NCI-H1930 (cell line): ENCODE measurements around the gene C1orf87.
A peak's percentile ranks its signal among the peaks of the same experiment; 100 is the strongest.
"Not testable (repeated sequence)": the region's sequence is repeated elsewhere in the genome, so short reads cannot be mapped to it uniquely, and the experiment has no call there.

ENCODE experiments used
- DNase-seq, 2 experiments: peaks; one replicate each; lab custom pipeline; 2025; lab: John Stamatoyannopoulos, UW

Gene C1orf87

GRCh38 chr1:59992040-59992820, 81.3 kb downstream of the C1orf87 start:
- DNase-seq: no peak

DNA sequence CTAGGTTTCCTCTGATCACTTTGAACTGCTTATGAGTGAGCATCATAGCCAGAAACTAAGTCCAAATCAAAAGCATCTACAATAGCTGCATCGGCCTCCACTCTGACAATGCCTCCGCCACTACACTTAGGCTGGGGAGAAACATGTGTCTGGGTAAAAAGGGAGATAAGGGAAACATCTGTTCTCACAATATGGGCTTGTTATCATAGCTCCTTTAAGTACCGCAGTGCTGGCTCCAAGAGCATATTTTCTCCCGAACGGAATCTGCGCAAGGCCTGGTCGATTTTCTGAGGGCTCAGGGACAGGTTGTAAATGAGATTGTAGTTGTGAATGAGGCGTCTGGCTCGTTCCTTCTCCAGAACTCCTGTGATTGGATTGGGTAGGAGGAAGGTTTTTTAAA, 83.1 kb downstream of the C1orf87 start:
- DNase-seq: no peak

GRCh38 chr1:59986516-59987310, 86.9 kb downstream of the C1orf87 start:
- DNase-seq: no peak

- no peak for DNase-seq
These were observed 87.6 kb downstream of the C1orf87 start for GRCh38 chr1:59985911-59986515.

GRCh38 chr1:59979666-59980065, 93.9 kb downstream of the C1orf87 start:
- DNase-seq: no peak

DNA sequence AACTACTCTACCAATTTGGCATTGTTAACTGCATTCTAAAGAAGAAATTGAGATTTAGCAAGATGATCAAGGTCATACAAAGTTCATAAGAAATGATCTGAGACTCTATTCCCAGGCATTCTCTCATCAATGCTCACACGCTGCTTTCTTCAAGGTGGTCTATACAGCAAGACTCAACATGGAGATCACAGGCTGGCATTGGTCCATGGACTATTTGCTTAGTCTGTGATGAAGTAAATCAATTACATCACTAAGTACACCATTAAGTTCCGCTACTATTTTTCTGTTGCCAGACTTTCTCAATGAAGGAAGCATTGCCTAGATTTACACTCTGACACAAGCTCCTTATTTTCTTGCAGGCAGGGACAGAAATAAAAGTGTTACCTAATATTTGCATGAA, 95.1 kb downstream of the C1orf87 start:
- DNase-seq: no peak

DNA sequence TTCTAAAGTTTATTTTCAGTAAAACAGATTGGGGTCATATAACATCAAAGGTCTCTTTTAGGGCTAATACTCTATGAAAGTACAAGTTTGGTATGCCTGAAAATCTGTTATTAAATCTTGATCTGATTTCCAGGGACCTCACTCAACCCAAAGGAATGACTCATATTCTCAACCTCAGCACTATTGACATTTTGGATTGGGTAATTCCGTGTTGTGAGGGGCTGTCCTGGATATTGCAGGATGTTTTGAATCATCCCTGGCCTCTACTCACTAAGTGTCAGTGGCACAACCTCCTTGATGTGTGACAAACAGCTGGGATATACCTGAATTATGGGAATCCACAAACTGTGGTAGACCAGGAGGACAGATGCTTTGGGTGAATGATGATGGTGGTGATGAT, 95.5 kb downstream of the C1orf87 start:
- DNase-seq: no peak

DNA sequence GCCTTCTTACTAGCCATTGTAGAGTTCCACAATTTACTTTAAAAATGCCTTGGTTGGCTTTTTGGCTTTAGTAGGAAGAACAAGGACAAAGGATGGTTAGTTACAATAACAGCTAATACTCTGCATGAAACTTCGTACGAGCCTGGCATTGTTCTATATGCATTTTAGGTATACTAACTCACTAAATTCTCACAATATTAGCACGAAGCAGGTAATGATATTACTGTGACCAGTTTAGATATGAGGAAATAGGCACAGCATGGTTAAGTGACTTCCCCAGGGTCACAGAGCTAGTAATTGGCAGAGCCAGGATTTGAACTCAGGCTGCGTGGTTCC, 96.5 kb downstream of the C1orf87 start:
- DNase-seq: no peak

DNA sequence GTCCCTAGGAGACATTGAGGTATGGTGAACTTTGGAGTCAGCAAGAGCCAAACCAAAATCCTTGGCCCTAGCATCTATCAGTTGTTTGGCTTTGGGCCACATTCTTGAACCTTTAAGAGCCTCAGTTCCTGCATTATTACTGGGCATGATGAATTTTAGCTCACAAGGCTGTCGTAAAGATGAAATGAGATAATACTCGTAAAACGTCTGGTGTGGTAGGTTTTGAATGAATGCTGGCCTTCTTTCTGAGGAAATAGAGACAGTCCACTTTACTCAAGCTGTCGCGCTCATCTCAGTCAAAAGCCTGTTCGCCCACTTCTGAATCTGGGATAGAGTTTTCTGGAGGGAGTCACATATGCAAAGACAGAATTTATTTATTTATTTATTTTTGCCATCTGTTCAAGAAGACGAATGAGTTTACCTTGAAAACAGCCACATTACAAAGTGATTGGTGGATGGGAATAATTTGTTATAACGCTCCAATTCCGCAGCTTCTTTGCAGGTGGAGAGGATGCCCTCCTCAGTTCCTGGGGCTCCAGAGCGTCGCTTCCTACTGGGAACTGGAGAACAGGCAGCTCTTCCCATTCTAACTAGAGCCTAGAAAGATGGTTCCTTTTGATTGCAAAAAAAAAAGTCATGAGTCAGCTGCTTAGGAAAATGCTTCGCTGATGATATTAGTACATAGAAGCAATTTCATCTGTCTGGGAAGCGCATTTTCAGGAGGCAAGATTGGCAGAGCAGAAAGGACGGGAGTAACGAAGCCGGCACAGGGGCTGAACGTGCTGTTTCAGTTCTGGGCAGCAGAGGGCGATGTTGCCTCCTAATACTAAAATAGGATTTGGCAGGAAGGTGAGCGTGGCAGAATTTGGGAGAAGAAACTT, 97.1 kb downstream of the C1orf87 start:
- DNase-seq: peak in 1 of 2 experiments; percentile 19

DNA sequence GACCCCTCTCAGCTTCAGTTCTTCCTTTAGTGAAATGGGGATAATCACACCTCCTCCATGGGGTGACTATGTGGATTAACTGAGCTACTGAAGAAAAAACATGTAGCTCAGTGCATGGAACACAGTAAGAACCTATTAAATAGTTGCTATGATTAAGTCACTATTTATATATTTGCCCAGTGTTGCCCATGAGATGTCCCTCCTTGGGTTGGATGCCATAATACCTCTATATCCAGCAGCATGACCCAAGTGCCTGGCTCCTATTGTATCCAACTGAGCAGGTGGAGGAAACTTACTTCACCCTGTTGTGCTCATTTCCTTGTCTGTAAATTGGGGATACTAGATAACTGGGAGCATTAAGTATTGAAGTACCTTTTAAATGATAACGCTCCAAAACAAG, 99.9 kb downstream of the C1orf87 start:
- DNase-seq: no peak

DNA sequence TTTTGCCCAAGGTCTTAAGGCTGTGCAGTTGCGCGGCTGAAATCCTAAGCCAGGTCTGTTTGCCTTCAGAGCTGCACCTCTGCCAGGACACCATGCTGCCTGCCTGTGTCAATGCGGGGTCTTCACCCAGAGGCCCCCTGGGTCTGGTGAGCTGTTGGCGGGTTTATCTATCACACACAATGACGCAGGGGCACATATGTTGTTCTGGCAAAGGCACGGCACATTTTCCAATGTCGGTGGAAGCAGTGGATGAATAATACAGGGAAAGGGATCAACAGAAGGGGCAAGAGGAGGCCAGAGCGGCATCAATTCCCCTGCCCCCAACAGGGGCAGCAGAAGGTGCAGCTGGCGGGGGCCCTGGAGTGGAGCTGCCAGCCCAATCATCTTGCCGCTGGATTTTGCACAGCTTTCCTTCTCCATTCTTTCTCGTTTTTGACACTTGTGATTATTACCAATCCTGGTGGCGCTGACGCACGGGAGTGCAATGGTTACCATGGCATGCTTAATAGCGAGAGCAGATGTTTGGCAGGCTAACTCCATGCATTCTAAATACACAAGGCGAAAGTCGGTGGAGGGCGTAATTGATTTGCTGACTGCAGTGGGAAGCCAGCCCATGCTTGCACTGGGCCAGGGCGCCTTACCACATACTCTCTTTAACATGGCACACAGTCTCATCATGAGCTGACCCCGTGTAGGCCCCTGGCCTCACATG, 101.2 kb downstream of the C1orf87 start:
- no peak for DNase-seq

DNA sequence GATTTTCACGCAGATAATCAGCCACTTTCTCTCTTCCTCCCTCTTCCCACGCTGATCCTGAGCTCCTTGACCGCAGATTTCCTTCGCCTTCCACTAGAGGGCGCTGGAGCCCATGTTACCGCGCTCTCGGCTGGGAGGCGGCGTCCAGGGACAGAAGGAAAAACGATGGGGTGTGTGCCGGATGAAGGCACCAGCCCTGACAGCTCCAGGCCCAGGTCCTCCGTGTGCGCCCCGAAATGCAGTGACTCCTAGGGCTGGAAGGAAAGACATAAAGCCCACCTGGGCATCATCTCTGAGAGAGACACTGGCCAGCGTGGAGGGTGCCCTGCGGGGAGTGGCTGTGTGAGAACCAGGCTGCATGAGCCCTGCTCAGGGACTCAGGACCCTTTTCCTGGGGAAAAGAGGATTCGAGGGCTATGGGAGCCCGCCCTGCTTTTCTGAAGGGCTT, 102.1 kb downstream of the C1orf87 start:
- peak; percentile 11 to 51 for DNase-seq

DNA sequence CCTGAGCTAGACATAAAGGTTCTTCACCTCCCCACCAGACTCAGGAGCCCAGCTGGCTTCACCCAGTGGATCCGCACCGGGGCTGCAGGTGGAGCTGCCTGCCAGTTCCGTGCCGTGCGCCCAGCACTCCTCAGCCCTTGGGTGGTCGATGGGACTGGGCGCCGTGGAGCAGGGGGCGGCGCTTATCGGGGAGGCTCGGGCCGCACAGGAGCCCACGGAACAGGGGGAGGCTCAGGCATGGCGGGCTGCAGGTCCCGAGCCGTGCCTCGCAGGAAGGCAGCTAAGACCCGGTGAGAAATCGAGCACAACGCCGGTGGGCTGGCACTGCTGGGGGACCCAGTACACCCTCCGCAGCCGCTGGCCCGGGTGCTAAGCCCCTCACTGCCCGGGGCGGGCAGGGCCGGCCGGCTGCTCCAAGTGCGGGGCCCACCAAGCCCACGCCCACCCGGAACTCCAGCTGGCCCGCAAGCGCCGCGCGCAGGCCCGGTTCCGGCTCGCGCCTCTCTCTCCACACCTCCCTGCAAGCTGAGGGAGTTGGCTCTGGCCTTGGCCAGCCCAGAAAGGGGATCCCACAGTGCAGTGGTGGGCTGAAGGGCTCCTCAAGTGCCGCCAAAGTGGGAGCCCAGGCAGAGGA, 103.9 kb downstream of the C1orf87 start:
- not testable (repeated sequence) for DNase-seq

DNA sequence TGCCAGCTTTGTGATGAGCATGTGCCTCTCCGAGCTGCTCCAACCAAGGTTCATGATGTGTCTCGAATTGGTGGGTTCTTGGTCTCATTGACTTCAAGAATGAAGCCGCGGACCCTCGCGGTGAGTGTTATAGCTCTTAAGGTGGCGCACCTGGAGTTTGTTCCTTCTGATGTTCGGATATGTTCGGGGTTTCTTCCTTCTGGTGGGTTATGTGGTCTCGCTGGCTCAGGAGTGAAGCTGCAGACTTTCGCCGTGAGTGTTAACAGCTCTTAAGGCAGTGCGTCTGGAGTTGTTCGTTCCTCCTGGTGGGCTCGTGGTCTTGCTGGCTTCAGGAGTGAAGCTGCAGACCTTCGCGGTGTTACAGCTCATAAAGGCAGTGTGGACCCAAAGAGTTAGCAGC, 104.8 kb downstream of the C1orf87 start:
- DNase-seq: not testable (repeated sequence)

DNA sequence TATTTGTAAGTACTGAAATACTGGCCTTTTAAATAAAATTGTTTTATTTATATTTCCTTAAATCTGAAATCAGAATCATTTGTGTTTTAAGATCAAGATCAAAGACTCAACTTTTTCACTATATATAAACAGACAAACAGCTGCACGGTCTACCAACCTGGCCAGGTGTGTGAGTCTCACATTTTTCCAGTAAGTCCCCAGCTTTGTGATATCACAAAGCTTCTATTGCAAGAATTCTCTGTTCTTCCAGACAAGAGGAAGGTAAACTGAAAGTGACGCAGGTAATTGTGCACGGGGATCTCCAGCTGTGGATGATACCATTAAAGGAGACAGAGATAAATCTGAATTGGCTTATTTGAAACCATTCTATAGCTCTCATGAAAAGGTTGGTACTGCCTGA, 105.8 kb downstream of the C1orf87 start:
- DNase-seq: no peak

DNA sequence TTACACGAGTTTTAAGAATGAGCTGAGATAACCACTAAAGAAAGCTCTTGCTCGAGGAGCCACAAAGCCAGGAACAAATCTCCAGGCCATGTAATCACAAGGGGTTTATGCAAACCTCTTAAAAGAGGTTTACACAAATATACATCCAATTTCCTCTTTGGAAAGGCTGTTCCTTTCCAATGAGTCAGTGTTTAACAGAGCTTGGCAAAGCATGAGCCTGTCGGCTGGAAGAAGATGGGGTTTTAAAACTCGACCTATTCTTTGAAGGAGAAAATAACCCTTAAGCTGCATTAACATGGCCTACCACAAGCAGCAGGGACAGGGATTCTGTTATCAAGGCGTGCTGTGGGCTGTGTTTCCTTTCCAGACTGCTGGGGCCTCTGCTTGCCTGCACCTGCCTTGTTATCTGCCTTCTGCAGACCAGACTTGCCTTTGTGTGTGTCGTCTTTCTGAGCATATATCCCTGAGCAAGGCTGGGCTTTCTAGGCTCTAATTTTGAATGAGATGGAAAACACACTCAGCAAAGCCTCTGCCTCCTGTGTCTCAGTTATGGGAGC, 106.4 kb downstream of the C1orf87 start:
- DNase-seq: no peak

DNA sequence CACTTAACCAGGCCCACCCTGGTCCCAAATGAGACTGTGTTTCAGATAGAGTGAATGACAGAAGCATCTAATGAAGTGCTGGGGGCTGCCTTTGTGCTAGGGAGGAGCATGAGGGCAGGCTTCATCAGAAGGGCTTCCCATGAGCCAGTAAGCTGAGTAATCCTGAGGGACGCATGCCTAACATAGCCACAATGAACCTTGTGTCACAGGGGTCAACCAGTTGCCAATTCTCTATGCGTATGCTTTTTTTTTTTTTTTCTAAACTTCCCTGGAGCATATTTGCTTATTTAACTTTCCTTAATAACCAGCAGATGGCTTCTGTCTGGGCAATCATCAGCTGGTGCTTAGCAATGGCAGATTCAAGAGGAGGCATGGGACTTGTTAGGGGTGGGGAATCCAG, 121.5 kb downstream of the C1orf87 start:
- DNase-seq: no peak

DNA sequence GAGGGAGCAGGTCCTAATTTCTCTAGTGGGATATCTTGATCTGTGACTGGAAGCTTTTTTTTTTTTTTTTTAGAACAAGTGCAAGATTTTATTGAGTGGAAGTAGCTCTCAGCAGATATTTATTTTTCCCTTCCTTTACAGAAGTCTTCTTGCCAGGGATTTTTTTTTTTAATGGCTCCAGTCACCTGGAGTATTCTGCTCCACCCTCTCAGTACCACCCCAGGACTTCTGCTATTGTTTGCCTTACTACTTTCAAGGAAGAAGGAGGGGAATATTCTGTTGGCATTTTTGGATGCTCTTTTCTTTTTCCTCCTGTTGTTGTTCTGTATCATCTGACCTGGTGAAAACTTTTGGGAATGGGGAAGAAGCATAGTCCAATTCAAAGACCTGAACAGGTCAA, 123.9 kb downstream of the C1orf87 start:
- no peak for DNase-seq

DNA sequence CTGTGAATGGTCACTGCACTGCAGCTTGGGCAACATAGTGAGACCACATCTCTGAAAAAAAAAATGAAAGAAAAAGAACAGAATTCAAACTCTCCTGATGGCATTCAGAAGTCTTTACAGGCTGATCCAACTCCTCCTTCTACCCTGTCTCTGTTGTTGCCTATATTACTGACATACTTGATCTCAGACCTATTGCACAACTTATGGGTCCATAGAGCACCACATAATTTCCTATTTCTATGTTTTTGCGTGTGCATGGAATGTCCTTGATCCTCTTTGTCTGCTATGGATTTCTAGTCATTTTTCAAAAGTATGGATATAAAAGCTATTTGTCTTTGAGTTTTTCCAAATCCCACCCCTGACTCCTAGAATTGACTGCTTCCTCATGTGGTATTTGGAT, 124.6 kb downstream of the C1orf87 start:
- DNase-seq: no peak
